Keratinocyte (primary cell): Measurements from ENCODE around the gene PIERCE2. TPM values are rescaled to one million over a fixed set of nuclear protein-coding genes. Genes with fewer than 3 reads are reported as not detected.

Experiments used
- DNase-seq: peaks from one replicate; pipeline ENCODE4 v3.0.0-alpha.2; 2011; ENCODE audit warnings: low read depth, missing footprints, low spot score
- FAIRE-seq: peaks from 2 replicates; lab custom pipeline; 2011; peaks lifted over from hg19 to GRCh38; lab: Jason Lieb, UNC
- H2AFZ ChIP-seq: 2 replicates; pipeline ENCODE4 v1.6.0; 2012; ENCODE audit warnings: low read length, control low read depth, inconsistent platforms; ENCODE audit not compliant: control insufficient read depth
- H3K27ac ChIP-seq: 2 replicates; pipeline ENCODE4 v1.5.1; 2011; ENCODE audit warnings: low read length; ENCODE audit not compliant: control insufficient read depth, insufficient read depth
- H3K27me3 ChIP-seq: 3 replicates; pipeline ENCODE4 v1.6.0; 2011; ENCODE audit warnings: low read length; ENCODE audit not compliant: control insufficient read depth, insufficient read depth; ENCODE audit errors: extremely low read depth
- H3K36me3 ChIP-seq, 2 experiments: 2 replicates in 1 of 2; 3 replicates in 1 of 2; pipeline ENCODE4 v1.5.1; 2011; ENCODE audit warnings: low read length in 2 of 2, mild to moderate bottlenecking in 1 of 2; ENCODE audit not compliant: control insufficient read depth in 2 of 2, insufficient read depth in 2 of 2; ENCODE audit errors: extremely low read depth in 1 of 2
- H3K4me1 ChIP-seq: 3 replicates; pipeline ENCODE4 v1.5.1; 2011; ENCODE audit warnings: low read length; ENCODE audit not compliant: control insufficient read depth, insufficient read depth; ENCODE audit errors: extremely low read depth
- H3K4me2 ChIP-seq: 3 replicates; pipeline ENCODE4 v1.6.0; 2011; ENCODE audit warnings: low read depth, low read length; ENCODE audit not compliant: control insufficient read depth, insufficient read depth; ENCODE audit errors: extremely low read depth
- H3K4me3 ChIP-seq, 3 experiments: fragments of 200-600 bp in 1 of 3; sonication (generic) in 1 of 3; 2 replicates in 2 of 3; 3 replicates in 1 of 3; pipeline ENCODE4 v1.5.1; 2011 to 2016; ENCODE audit warnings: low read length in 3 of 3, mild to moderate bottlenecking in 3 of 3, control low read depth in 2 of 3, inconsistent platforms in 1 of 3, low read depth in 1 of 3, mixed read lengths in 1 of 3, mixed run types in 1 of 3, moderate library complexity in 1 of 3; ENCODE audit not compliant: control insufficient read depth in 2 of 3, insufficient read depth in 2 of 3; ENCODE audit errors: extremely low read depth in 1 of 3
- H3K79me2 ChIP-seq: 2 replicates; pipeline ENCODE4 v1.6.0; 2012; ENCODE audit warnings: low read length; ENCODE audit not compliant: control insufficient read depth, insufficient read depth
- H3K9ac ChIP-seq: 3 replicates; pipeline ENCODE4 v1.6.0; 2011; ENCODE audit warnings: low read length; ENCODE audit not compliant: control insufficient read depth, insufficient read depth; ENCODE audit errors: extremely low read depth
- H3K9me1 ChIP-seq: 3 replicates; pipeline ENCODE4 v1.6.0; 2011; ENCODE audit warnings: low read length; ENCODE audit not compliant: control insufficient read depth, insufficient read depth; ENCODE audit errors: extremely low read depth
- H3K9me3 ChIP-seq: 2 replicates; pipeline ENCODE4 v1.5.1; 2012; ENCODE audit warnings: low read depth, low read length; ENCODE audit not compliant: control insufficient read depth
- H4K20me1 ChIP-seq: 3 replicates; pipeline ENCODE4 v1.6.0; 2011; ENCODE audit warnings: low read length; ENCODE audit not compliant: control insufficient read depth, insufficient read depth; ENCODE audit errors: extremely low read depth
- CTCF ChIP-seq, 3 experiments: IDR thresholded peaks in 1 of 3; conservative IDR thresholded peaks in 1 of 3; optimal IDR thresholded peaks in 1 of 3; 2 replicates in 2 of 3; 3 replicates in 1 of 3; pipeline versions ENCODE3 to v1.5.1; 2011; ENCODE audit warnings: low read length in 3 of 3, mild to moderate bottlenecking in 3 of 3, moderate library complexity in 2 of 3, control low read depth in 1 of 3, inconsistent platforms in 1 of 3; ENCODE audit not compliant: insufficient read depth in 2 of 3; ENCODE audit errors: extremely low read depth in 1 of 3
- EZH2 ChIP-seq: IDR thresholded peaks from one replicate; pipeline ENCODE4 v1.6.1; 2012; ENCODE audit warnings: inconsistent platforms, mild to moderate bottlenecking, low read length, moderate library complexity
- dilution Hi-C: fragments of 300-500 bp; cut with MboI; formaldehyde crosslinking; loops from one replicate; pipeline ENCODE4 v1.7.0; 2020; ENCODE audit warnings: low sequenced_read_pairs; ENCODE audit not compliant: extremely low pct_ligation_motif_present
- polyA plus RNA-seq, 5 experiments: library from polyadenylated mRNA; depleted of rRNA in 3 of 5; stranded (reverse) in 3 of 5; stranded (forward) in 1 of 5; unstranded in 1 of 5; fragments of >200 nt; gene quantifications; 1 replicate in 1 of 5; 2 replicates in 3 of 5; 3 replicates in 1 of 5; pipeline versions ENCODE4 v1.2.1 to v1.2.3, GENCODE V29; 2011 to 2012; ENCODE audit warnings: missing spikeins in 2 of 5, low read depth in 1 of 5, low replicate concordance in 1 of 5

The PIERCE2 gene
- polyA plus RNA-seq, 1 donor (not counting 4 experiments of a cell fraction or from before 2014, with no cell fraction given) = 4.3 TPM

- FAIRE-seq = no peak
- dilution Hi-C loops = no loop called here
- H3K4me2 ChIP-seq = no peak overlapping the region
- no peak for DNase-seq
- H3K9me1 ChIP-seq = no peaks in the 10 kb centered on the region
- no peaks in the 10 kb centered on the region for H4K20me1 ChIP-seq
- no peak overlapping the region for H3K27ac ChIP-seq
- no peaks in the 10 kb centered on the region for H3K4me1 ChIP-seq
- no peaks in the 10 kb centered on the region for H3K36me3 ChIP-seq
- H3K9ac ChIP-seq = no peak overlapping the region
- no peak for TF ChIP-seq EZH2
- TF ChIP-seq CTCF (optimal IDR thresholded peaks at IDR 0.05 in 1 of 3, IDR thresholded peaks at IDR 0.05 in 1 of 3, conservative IDR thresholded peaks at IDR 0.05 in 1 of 3; ENCODE audit: extremely low read depth in 1 of 3, insufficient read depth in 2 of 3, low read length in 3 of 3) = no peak
- H3K79me2 ChIP-seq = no peaks in the 10 kb centered on the region
- H3K27me3 ChIP-seq = no peaks in the 10 kb centered on the region
- H3K9me3 ChIP-seq = no peaks in the 10 kb centered on the region
- H3K4me3 ChIP-seq = no peak overlapping the region
- no peak overlapping the region for H2AFZ ChIP-seq
These were observed 29.2 kb upstream of the PIERCE2 start for GRCh38 chr15:55379095-55379494.

GRCh38 chr15:55381595-55381994, 26.7 kb upstream of the PIERCE2 start:
- Histone ChIP-seq H3K4me1 (no peaks in the 10 kb centered on the region), H2AFZ (no peak overlapping the region), H3K9ac (no peak overlapping the region), H3K4me3 (no peak overlapping the region), H4K20me1 (no peaks in the 10 kb centered on the region), H3K36me3 (no peaks in the 10 kb centered on the region), H3K9me3 (no peaks in the 10 kb centered on the region), H3K27me3 (no peaks in the 10 kb centered on the region), H3K4me2 (no peak overlapping the region), H3K79me2 (no peaks in the 10 kb centered on the region), H3K27ac (no peak overlapping the region), H3K9me1 (no peaks in the 10 kb centered on the region)
- dilution Hi-C loops = no loop called here
- DNase-seq = no peak
- no peak for TF ChIP-seq CTCF (optimal IDR thresholded peaks at IDR 0.05 in 1 of 3, IDR thresholded peaks at IDR 0.05 in 1 of 3, conservative IDR thresholded peaks at IDR 0.05 in 1 of 3; ENCODE audit: extremely low read depth in 1 of 3, insufficient read depth in 2 of 3, low read length in 3 of 3)
- TF ChIP-seq EZH2 = no peak
- no peak for FAIRE-seq
